Embryonic facial prominence (tissue), 1 donor: Measurements from ENCODE around the gene ZNF416.

Experiments
- DNase-seq: peaks from one replicate; pipeline ENCODE4 v3.0.0-alpha.2; 2016; ENCODE audit errors: extremely low spot score

The ZNF416 gene

DNA sequence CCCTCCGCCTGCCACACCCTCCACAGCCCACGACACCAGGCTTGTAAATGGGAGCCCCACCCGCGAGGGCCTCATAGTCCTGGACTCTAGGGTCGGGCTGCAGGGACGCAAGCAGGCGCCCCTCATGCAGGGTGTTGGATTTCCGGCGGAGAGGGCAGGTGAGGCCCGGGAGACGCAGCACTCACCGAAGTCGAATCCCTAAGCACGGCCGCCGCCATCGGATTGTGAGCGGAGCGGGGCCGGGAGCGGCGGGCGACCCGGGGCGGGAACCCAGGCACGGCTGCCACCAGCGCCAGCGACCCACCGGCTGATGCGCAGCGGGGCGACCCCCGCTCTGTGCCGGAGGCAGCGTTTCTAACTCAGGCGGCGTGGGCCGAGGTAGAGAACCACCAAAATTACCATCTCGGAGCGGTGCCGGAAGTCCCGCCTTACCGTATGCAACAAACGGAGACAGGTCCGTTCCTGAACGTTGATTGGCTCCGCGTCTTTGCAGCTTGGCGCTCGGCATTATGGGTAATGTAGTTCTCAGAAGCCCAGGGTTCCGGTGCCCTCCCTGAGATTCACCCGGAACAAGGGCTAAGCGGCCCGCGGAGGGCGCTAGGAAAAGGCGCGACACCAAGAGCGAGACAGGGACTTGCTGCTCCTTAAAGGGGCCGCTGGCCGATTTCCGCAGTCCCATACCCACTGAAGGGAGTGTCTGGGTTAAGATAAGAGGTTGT, at the start of gene ZNF416:
Gene ZNF416, minus strand, starts transcription at position 425 of the 719 bp plus-strand sequence. Its CDS starts 207 bp downstream, at position 218.
- DNase-seq: peak; percentile 98

- no peak for DNase-seq
Observed at GRCh38 chr19:57623091-57623490, 44.4 kb upstream of the ZNF416 start.

DNA sequence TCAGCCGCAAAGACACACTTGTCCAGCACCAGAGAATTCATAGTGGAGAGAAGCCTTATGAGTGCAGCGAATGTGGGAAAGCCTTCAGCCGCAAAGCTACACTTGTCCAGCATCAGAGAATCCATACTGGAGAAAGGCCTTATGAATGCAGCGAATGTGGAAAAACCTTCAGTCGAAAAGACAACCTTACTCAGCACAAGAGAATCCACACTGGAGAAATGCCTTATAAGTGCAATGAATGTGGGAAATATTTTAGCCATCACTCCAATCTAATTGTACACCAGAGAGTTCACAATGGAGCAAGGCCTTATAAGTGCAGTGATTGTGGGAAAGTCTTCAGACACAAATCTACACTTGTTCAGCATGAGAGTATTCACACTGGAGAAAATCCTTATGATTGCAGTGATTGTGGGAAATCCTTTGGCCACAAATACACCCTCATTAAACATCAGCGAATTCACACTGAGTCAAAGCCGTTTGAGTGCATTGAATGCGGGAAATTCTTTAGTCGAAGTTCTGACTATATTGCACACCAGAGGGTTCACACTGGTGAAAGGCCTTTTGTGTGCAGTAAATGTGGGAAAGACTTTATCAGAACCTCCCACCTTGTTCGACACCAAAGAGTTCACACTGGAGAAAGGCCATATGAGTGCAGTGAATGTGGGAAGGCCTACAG, 42.1 kb upstream of the ZNF416 start:
- no peak for DNase-seq

- DNase-seq: no peak
Observed at GRCh38 chr19:57615346-57615745, 36.6 kb upstream of the ZNF416 start.

- peak; percentile 84 for DNase-seq
Observed at GRCh38 chr19:57613941-57614743, 35.4 kb upstream of the ZNF416 start, which contains the start of gene ZNF134. ZNF134 (plus strand) TSS chr19:57614242; CDS start chr19:57619469, 5,227 bp downstream.

GRCh38 chr19:57611113-57611512, 32.4 kb upstream of the ZNF416 start:
- no peak for DNase-seq

- no peak for DNase-seq
Observed at GRCh38 chr19:57606931-57607330, 28.2 kb upstream of the ZNF416 start.

GRCh38 chr19:57599761-57600383, 21.2 kb upstream of the ZNF416 start, which contains the start of gene ZNF530:
ZNF530 (plus strand) TSS chr19:57599885; CDS start chr19:57604346, 4,461 bp downstream.
- DNase-seq: peak; percentile 81

GRCh38 chr19:57599377-57599760, 20.7 kb upstream of the ZNF416 start:
- DNase-seq: no peak

DNA sequence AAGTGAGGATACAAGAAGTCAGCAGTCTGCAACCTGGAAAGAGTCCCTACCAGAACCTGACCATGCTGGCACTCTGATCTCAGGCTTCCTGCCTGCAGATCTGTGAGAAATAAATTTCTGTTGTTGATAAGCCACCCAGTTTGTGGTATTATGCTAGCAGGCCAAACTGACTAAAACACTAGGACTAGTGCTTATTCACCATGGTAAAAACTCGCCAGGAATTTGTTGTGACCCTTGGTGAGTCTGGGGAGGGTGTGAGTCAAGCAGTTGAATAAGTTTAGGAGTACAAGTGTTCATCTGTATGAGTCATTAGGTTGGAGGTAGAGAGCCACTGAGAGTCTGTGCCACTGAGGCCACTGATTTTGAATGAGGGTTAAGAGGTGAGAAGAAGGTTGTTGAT, 8.8 kb upstream of the ZNF416 start:
- no peak for DNase-seq

GRCh38 chr19:57583521-57584416, 5.1 kb upstream of the ZNF416 start, which contains the start of gene ZIK1:
ZIK1 (plus strand) TSS chr19:57584145; CDS start chr19:57584357, 212 bp downstream.
- DNase-seq: peak; percentile 91

- no peak for DNase-seq
Observed at GRCh38 chr19:57583104-57583520, 4.4 kb upstream of the ZNF416 start.

DNA sequence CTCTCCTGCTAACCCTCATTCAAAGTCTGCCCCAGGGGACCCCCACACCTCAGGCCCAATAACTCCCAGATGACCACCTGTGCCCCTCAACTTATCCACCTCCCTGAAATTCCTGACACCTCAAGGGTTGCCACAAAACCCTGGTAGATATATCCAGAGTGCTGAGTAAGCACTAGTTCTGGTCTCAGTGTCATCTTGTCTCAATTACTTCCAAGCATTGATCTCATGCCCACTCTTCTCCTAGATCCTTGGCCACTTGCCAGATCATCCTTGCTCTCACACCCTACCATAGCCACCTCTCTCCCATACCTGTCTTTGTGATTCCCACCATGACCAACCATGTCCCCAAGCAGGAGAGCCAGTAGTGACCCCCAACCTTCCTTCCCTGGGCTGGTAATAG, 2.0 kb downstream of the ZNF416 start:
- no peak for DNase-seq

DNA sequence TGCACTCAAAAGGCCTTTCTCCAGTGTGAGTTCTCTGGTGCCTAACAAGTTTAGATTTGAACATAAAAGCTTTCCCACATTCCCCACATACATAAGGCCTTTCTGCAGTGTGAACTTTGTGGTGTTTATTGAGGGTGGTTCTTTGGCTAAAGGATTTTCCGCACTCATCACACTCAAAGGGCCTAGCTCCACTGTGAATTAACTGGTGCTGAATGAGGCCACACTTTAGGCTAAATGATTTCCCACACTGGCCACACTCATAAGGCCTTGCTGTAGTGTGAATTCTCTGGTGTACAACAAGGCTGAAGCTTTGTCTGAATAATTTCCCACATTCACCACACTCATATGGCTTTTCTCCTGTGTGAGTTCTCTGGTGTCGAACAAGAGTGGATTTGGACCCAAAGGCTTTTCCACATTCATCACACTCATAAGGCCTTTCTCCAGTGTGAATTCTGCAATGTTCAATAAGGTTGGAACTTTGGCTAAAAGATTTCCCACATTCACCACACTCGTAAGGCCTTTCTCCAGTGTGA, 6.2 kb downstream of the ZNF416 start:
- no peak for DNase-seq

DNA sequence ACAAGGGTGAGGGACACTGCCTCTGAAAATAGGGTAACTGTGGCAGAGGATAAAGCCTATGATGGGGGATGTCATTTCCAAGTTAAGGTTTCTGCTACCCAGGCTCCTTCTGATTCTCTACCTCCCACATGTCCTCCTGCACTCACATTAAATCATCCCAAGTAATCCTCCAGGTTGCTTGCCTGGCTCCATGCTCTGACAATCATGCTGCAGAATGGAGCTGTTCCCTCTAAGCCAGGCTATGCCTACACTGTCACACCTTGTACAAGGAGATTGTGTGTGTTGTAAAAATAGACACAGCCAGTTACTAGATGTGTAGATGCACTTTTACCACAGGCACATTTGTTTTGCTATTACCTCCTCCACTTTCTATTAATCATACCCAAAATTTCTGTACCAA, 8.0 kb downstream of the ZNF416 start:
- DNase-seq: no peak

DNA sequence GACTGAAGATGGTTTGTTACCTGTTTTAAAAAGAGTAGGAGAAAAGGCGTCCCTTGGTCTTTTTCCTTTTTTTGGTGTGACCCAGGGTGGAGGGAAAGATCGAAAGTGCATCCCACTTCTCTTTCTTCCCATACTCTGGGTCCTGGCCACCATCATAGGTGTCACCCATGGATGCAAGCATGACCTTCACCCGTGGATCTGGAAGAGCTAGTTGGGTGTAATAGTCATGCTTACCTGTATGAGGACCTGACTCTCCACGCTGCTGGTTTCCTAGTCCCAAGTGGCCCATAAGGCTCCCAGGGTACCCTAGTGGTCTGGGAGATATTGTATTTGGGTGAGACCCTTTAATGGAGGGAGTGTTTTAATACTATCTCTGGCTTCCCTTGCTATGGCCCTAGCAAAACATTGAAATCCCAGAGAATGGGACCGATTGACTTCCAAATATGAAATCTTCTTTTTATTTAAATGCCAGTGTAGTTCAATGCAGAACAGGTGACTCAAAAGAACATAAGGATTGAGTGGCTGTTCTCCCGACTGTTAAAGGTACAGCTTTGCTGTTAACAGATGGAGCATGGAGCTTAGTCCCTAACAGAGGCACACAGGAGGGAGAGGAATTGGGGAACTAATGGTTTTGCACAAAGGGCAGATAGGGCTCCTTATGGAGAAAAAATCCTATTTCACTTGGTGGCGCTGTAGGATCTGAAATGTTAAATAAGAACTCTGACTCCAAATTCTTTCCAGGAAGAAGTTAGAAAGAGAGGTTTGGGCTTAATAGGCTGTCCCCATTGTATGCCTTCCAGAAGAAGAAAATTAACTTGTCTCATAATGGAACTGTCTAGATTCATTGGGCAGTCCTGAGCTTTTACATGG, 12.1 kb downstream of the ZNF416 start:
- no peak for DNase-seq

GRCh38 chr19:57563547-57563946, 15.2 kb downstream of the ZNF416 start:
- DNase-seq: no peak

- no peak for DNase-seq
Observed at GRCh38 chr19:57560049-57560491, 18.6 kb downstream of the ZNF416 start.

- peak; percentile 85 for DNase-seq
Observed at GRCh38 chr19:57559404-57560025, 19.2 kb downstream of the ZNF416 start, which contains the start of gene ZNF550. ZNF550 (minus strand) TSS chr19:57559863; CDS start chr19:57559682, 181 bp downstream.
